ENCODE data around the gene YJU2. TPM values are rescaled to one million over a fixed set of nuclear protein-coding genes. Genes with fewer than 3 reads are reported as not detected.
"Not testable (repeated sequence)": the region's sequence is repeated elsewhere in the genome, so short reads cannot be mapped to it uniquely, and the experiment has no call there.

Gene YJU2
- total RNA-seq, 5 donors from 2014 or later (not counting 1 experiment from before 2014, with no cell fraction given), result 28.4 to 37.4 (median 35.2) TPM

- Histone ChIP-seq H3K36me3 (ENCODE audit: control insufficient read depth in 2 of 2, extremely low read depth in 1 of 2, insufficient read depth in 1 of 2, low read length in 1 of 2) (no peaks in the 10 kb centered on the region), H3K4me3 (ENCODE audit: control insufficient read depth in 1 of 2, extremely low read depth in 1 of 2, low read length in 1 of 2) (no peak overlapping the region), H3K9me3 (no peaks in the 10 kb centered on the region), H3K27me3 (replicated peaks in 1 of 2; ENCODE audit: control insufficient read depth in 2 of 2, extremely low read depth in 1 of 2, insufficient read depth in 2 of 2, low read length in 1 of 2) (peaks cover 3 to 31% of the 10 kb centered on the region in 2 experiments), H3K4me1 (ENCODE audit: control insufficient read depth in 1 of 2, extremely low read depth in 1 of 2, insufficient read depth in 2 of 2, low read length in 2 of 2) (peaks cover 0 to 8% of the 10 kb centered on the region in 2 experiments), H3K27ac (ENCODE audit: low read length) (no peak overlapping the region)
- ATAC-seq (replicated peaks in 1 of 4) (no peak), DNase-seq (no peak)
- Mint-ChIP-seq H3K4me1 (peaks cover 0 to 3% (median 0%) of the 10 kb centered on the region in 3 donors), H3K36me3 (no peaks in the 10 kb centered on the region), H3K9me3 (no peaks in the 10 kb centered on the region), H3K4me3 (no peak overlapping the region), H3K27me3 (peaks cover 5 to 11% of the 10 kb centered on the region in 2 donors), H3K27ac (no peak overlapping the region)
- WGBS (ENCODE audit: insufficient coverage), result 70% methylated on average over 2 of the region's 8 CpGs
- POLR2A ChIA-PET, result no interaction called here
- CTCF ChIA-PET, result no interaction called here
Measured at GRCh38 chr19:4225885-4226284, 21.0 kb upstream of the YJU2 start.

- Mint-ChIP-seq H3K27me3 (peaks cover 5 to 20% of the 10 kb centered on the region in 2 donors), H3K9me3 (no peaks in the 10 kb centered on the region), H3K4me3 (no peak overlapping the region), H3K27ac (no peak overlapping the region), H3K36me3 (no peaks in the 10 kb centered on the region), H3K4me1 (peaks cover 0 to 3% (median 0%) of the 10 kb centered on the region in 3 donors)
- no peak for ATAC-seq (replicated peaks in 1 of 4)
- DNase-seq, result no peak
- Histone ChIP-seq H3K27me3 (replicated peaks in 1 of 2; ENCODE audit: control insufficient read depth in 2 of 2, extremely low read depth in 1 of 2, insufficient read depth in 2 of 2, low read length in 1 of 2) (peaks cover 3 to 46% of the 10 kb centered on the region in 2 experiments), H3K9me3 (no peaks in the 10 kb centered on the region), H3K27ac (ENCODE audit: low read length) (no peak overlapping the region), H3K4me3 (ENCODE audit: control insufficient read depth in 1 of 2, extremely low read depth in 1 of 2, low read length in 1 of 2) (no peak overlapping the region), H3K36me3 (ENCODE audit: control insufficient read depth in 2 of 2, extremely low read depth in 1 of 2, insufficient read depth in 1 of 2, low read length in 1 of 2) (no peaks in the 10 kb centered on the region), H3K4me1 (ENCODE audit: control insufficient read depth in 1 of 2, extremely low read depth in 1 of 2, insufficient read depth in 2 of 2, low read length in 2 of 2) (peaks cover 0 to 8% of the 10 kb centered on the region in 2 experiments)
- POLR2A ChIA-PET, result no interaction called here
- CTCF ChIA-PET, result no interaction called here
Measured at GRCh38 chr19:4227771-4228170, 19.1 kb upstream of the YJU2 start.

- CTCF ChIA-PET, result no interaction called here
- H3K27me3 ChIP-seq (replicated peaks in 1 of 2; ENCODE audit: control insufficient read depth in 2 of 2, extremely low read depth in 1 of 2, insufficient read depth in 2 of 2, low read length in 1 of 2), result peaks cover 3 to 56% of the 10 kb centered on the region in 2 experiments
- WGBS (ENCODE audit: insufficient coverage), result 59% methylated on average over 2 of the region's 2 CpGs
- H3K36me3 Mint-ChIP-seq, result no peaks in the 10 kb centered on the region
- POLR2A ChIA-PET, result no interaction called here
- no peak overlapping the region for H3K27ac ChIP-seq (ENCODE audit: low read length)
- no peak overlapping the region for H3K27ac Mint-ChIP-seq
- peaks cover 0 to 8% of the 10 kb centered on the region in 2 experiments for H3K4me1 ChIP-seq (ENCODE audit: control insufficient read depth in 1 of 2, extremely low read depth in 1 of 2, insufficient read depth in 2 of 2, low read length in 2 of 2)
- H3K27me3 Mint-ChIP-seq, result peaks cover 11 to 26% of the 10 kb centered on the region in 2 donors
- H3K4me3 ChIP-seq (ENCODE audit: control insufficient read depth in 1 of 2, extremely low read depth in 1 of 2, low read length in 1 of 2), result no peak overlapping the region
- no peaks in the 10 kb centered on the region for H3K9me3 Mint-ChIP-seq
- no peak overlapping the region for H3K4me3 Mint-ChIP-seq
- no peak for DNase-seq
- H3K9me3 ChIP-seq, result no peaks in the 10 kb centered on the region
- ATAC-seq (replicated peaks in 1 of 4), result no peak
- H3K4me1 Mint-ChIP-seq, result peaks cover 0 to 3% (median 0%) of the 10 kb centered on the region in 3 donors
- H3K36me3 ChIP-seq (ENCODE audit: control insufficient read depth in 2 of 2, extremely low read depth in 1 of 2, insufficient read depth in 1 of 2, low read length in 1 of 2), result no peaks in the 10 kb centered on the region
Measured at GRCh38 chr19:4228765-4229178, 18.1 kb upstream of the YJU2 start.

GRCh38 chr19:4229179-4229931 is 17.5 kb upstream of the YJU2 start, which contains the start of gene EBI3:
Gene EBI3, plus strand, starts transcription at chr19:4229523. Its CDS starts 28 bp downstream, at chr19:4229551.
- H3K36me3 Mint-ChIP-seq, result no peaks in the 10 kb centered on the region
- no peaks in the 10 kb centered on the region for H3K9me3 Mint-ChIP-seq
- 10% methylated on average over 8 of the region's 19 CpGs for WGBS (ENCODE audit: insufficient coverage)
- DNase-seq (peak in 2 of 35 experiments; percentile 9 to 25), ATAC-seq (replicated peaks in 1 of 4) (peak in 2 of 4 experiments; percentile 13 to 28)
- Histone ChIP-seq H3K9me3 (no peaks in the 10 kb centered on the region), H3K27me3 (replicated peaks in 1 of 2; ENCODE audit: control insufficient read depth in 2 of 2, extremely low read depth in 1 of 2, insufficient read depth in 2 of 2, low read length in 1 of 2) (peaks cover 3 to 60% of the 10 kb centered on the region in 2 experiments), H3K27ac (ENCODE audit: low read length) (no peak within 1 kb of the TSS), H3K4me3 (ENCODE audit: control insufficient read depth in 1 of 2, extremely low read depth in 1 of 2, low read length in 1 of 2) (no peak within 1 kb of the TSS), H3K36me3 (ENCODE audit: control insufficient read depth in 2 of 2, extremely low read depth in 1 of 2, insufficient read depth in 1 of 2, low read length in 1 of 2) (no peaks in the 10 kb centered on the region), H3K4me1 (ENCODE audit: control insufficient read depth in 1 of 2, extremely low read depth in 1 of 2, insufficient read depth in 2 of 2, low read length in 2 of 2) (peaks cover 0 to 8% of the 10 kb centered on the region in 2 experiments)
- H3K4me3 Mint-ChIP-seq, result no peak within 1 kb of the TSS
- CTCF ChIA-PET, result no interaction called here
- no peak within 1 kb of the TSS for H3K27ac Mint-ChIP-seq
- POLR2A ChIA-PET, result no interaction called here
- H3K27me3 Mint-ChIP-seq, result peaks cover 14 to 28% of the 10 kb centered on the region in 2 donors
- peaks cover 0 to 3% (median 0%) of the 10 kb centered on the region in 3 donors for H3K4me1 Mint-ChIP-seq

GRCh38 chr19:4230237-4230636 is 16.6 kb upstream of the YJU2 start:
- H3K27me3 Mint-ChIP-seq, result peaks cover 15 to 32% of the 10 kb centered on the region in 2 donors
- H3K4me1 ChIP-seq (ENCODE audit: control insufficient read depth in 1 of 2, extremely low read depth in 1 of 2, insufficient read depth in 2 of 2, low read length in 2 of 2); H3K9me3 ChIP-seq; H3K36me3 Mint-ChIP-seq; H3K27ac Mint-ChIP-seq; DNase-seq; H3K4me3 ChIP-seq (ENCODE audit: control insufficient read depth in 1 of 2, extremely low read depth in 1 of 2, low read length in 1 of 2); POLR2A ChIA-PET; H3K27ac ChIP-seq (ENCODE audit: low read length); ATAC-seq (replicated peaks in 1 of 4); CTCF ChIA-PET; H3K36me3 ChIP-seq (ENCODE audit: control insufficient read depth in 2 of 2, extremely low read depth in 1 of 2, insufficient read depth in 1 of 2, low read length in 1 of 2); H3K9me3 Mint-ChIP-seq; H3K4me1 Mint-ChIP-seq; H3K4me3 Mint-ChIP-seq: not testable (repeated sequence)
- H3K27me3 ChIP-seq (replicated peaks in 1 of 2; ENCODE audit: control insufficient read depth in 2 of 2, extremely low read depth in 1 of 2, insufficient read depth in 2 of 2, low read length in 1 of 2), result peaks cover 3 to 66% of the 10 kb centered on the region in 2 experiments
- 94% methylated on average over 3 of the region's 6 CpGs for WGBS (ENCODE audit: insufficient coverage)

- H3K36me3 ChIP-seq (ENCODE audit: control insufficient read depth in 2 of 2, extremely low read depth in 1 of 2, insufficient read depth in 1 of 2, low read length in 1 of 2); H3K4me1 ChIP-seq (ENCODE audit: control insufficient read depth in 1 of 2, extremely low read depth in 1 of 2, insufficient read depth in 2 of 2, low read length in 2 of 2); H3K9me3 Mint-ChIP-seq; H3K4me3 ChIP-seq (ENCODE audit: control insufficient read depth in 1 of 2, extremely low read depth in 1 of 2, low read length in 1 of 2); H3K9me3 ChIP-seq; DNase-seq; H3K27ac ChIP-seq (ENCODE audit: low read length); H3K4me1 Mint-ChIP-seq; H3K27ac Mint-ChIP-seq; H3K36me3 Mint-ChIP-seq; POLR2A ChIA-PET; ATAC-seq (replicated peaks in 1 of 4); H3K4me3 Mint-ChIP-seq: not testable (repeated sequence)
- peaks cover 11 to 32% of the 10 kb centered on the region in 2 donors for H3K27me3 Mint-ChIP-seq
- CTCF ChIA-PET, result interaction anchor here in 1 of 2 donors (0.5 to 0.7 kb wide), 2 partner anchors 95 to 233 kb away, joined by 3 to 5 read pairs; no protein-coding TSS in a partner anchor
- WGBS (ENCODE audit: insufficient coverage), result 91% methylated on average over 5 of the region's 6 CpGs
- H3K27me3 ChIP-seq (replicated peaks in 1 of 2; ENCODE audit: control insufficient read depth in 2 of 2, extremely low read depth in 1 of 2, insufficient read depth in 2 of 2, low read length in 1 of 2), result peaks cover 3 to 70% of the 10 kb centered on the region in 2 experiments
Measured at GRCh38 chr19:4231521-4231920, 15.4 kb upstream of the YJU2 start.
